ENCODE results near the gene POLR2I. TPM values are rescaled to one million over a fixed set of nuclear protein-coding genes. Genes with fewer than 3 reads are reported as not detected.

The POLR2I gene
- total and polyA plus RNA-seq, 2 of the 13 experiments (the other 11 are each of a cell fraction or from before 2014, with no cell fraction given) = 40.5 to 104 TPM

GRCh38 chr19:36120092-36120983 lies 5.7 kb upstream of the POLR2I start (continued):
- TF ChIP-seq RORA (CRISPR knock-in tag; IDR thresholded peaks at IDR 0.05) = no peak
- TF ChIP-seq THYN1 (CRISPR knock-in tag; IDR thresholded peaks at IDR 0.05; ENCODE audit: borderline replicate concordance, low read depth) = no peak
- TF ChIP-seq, protein P1, sequence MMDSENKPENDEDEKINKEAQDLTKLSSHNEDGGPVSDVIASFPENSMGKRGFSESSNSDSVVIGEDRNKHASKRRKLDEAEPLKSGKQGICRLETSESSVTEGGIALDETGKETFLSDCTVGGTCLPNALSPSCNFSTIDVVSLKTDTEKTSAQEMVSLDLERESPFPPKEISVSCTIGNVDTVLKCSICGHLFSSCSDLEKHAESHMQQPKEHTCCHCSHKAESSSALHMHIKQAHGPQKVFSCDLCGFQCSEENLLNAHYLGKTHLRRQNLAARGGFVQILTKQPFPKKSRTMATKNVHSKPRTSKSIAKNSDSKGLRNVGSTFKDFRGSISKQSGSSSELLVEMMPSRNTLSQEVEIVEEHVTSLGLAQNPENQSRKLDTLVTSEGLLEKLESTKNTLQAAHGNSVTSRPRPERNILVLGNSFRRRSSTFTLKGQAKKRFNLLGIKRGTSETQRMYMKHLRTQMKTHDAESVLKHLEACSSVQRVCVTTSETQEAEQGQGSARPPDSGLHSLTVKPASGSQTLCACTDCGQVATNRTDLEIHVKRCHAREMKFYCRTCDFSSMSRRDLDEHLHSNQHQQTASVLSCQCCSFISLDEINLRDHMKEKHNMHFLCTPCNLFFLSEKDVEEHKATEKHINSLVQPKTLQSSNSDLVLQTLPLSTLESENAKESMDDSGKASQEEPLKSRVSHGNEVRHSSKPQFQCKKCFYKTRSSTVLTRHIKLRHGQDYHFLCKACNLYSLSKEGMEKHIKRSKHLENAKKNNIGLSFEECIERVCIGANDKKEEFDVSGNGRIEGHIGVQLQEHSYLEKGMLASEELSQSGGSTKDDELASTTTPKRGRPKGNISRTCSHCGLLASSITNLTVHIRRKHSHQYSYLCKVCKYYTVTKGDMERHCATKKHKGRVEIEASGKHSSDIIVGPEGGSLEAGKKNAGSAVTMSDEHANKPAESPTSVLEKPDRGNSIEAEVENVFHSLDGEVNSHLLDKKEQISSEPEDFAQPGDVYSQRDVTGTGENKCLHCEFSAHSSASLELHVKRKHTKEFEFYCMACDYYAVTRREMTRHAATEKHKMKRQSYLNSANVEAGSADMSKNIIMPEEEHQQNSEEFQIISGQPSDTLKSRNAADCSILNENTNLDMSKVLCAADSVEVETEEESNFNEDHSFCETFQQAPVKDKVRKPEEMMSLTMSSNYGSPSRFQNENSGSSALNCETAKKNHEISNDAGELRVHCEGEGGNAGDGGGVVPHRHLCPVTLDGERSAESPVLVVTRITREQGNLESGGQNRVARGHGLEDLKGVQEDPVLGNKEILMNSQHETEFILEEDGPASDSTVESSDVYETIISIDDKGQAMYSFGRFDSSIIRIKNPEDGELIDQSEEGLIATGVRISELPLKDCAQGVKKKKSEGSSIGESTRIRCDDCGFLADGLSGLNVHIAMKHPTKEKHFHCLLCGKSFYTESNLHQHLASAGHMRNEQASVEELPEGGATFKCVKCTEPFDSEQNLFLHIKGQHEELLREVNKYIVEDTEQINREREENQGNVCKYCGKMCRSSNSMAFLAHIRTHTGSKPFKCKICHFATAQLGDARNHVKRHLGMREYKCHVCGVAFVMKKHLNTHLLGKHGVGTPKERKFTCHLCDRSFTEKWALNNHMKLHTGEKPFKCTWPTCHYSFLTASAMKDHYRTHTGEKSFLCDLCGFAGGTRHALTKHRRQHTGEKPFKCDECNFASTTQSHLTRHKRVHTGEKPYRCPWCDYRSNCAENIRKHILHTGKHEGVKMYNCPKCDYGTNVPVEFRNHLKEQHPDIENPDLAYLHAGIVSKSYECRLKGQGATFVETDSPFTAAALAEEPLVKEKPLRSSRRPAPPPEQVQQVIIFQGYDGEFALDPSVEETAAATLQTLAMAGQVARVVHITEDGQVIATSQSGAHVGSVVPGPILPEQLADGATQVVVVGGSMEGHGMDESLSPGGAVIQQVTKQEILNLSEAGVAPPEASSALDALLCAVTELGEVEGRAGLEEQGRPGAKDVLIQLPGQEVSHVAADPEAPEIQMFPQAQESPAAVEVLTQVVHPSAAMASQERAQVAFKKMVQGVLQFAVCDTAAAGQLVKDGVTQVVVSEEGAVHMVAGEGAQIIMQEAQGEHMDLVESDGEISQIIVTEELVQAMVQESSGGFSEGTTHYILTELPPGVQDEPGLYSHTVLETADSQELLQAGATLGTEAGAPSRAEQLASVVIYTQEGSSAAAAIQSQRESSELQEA (CRISPR knock-in tag; IDR thresholded peaks at IDR 0.05; ENCODE audit: not compliant biosample characterization) = no peak
- TF ChIP-seq, protein P2, sequence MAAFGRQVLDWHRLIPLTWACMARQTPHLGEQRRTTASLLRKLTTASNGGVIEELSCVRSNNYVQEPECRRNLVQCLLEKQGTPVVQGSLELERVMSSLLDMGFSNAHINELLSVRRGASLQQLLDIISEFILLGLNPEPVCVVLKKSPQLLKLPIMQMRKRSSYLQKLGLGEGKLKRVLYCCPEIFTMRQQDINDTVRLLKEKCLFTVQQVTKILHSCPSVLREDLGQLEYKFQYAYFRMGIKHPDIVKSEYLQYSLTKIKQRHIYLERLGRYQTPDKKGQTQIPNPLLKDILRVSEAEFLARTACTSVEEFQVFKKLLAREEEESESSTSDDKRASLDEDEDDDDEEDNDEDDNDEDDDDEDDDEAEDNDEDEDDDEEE (CRISPR knock-in tag; IDR thresholded peaks at IDR 0.05) = no peak
- peak; percentile 63; the same call in 1 of the 2 replicates for TF ChIP-seq JUN (CRISPR knock-in tag; IDR thresholded peaks at IDR 0.05)
- peak; percentile 74; the same call in 1 of the 2 replicates for TF ChIP-seq ZNF543 (CRISPR knock-in tag; IDR thresholded peaks at IDR 0.05)
- TF ChIP-seq, protein P3, sequence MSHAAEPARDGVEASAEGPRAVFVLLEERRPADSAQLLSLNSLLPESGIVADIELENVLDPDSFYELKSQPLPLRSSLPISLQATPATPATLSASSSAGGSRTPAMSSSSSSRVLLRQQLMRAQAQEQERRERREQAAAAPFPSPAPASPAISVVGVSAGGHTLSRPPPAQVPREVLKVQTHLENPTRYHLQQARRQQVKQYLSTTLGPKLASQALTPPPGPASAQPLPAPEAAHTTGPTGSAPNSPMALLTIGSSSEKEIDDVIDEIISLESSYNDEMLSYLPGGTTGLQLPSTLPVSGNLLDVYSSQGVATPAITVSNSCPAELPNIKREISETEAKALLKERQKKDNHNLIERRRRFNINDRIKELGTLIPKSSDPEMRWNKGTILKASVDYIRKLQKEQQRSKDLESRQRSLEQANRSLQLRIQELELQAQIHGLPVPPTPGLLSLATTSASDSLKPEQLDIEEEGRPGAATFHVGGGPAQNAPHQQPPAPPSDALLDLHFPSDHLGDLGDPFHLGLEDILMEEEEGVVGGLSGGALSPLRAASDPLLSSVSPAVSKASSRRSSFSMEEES (CRISPR knock-in tag; IDR thresholded peaks at IDR 0.05) = peak; percentile 72
- TF ChIP-seq ZNF503 (CRISPR knock-in tag; IDR thresholded peaks at IDR 0.05) = peak; percentile 63; the same call in 1 of the 2 replicates
- 0 out of 2 replicates have a peak, but pooled peaks have one; percentile 44 for TF ChIP-seq ZFP1 (CRISPR knock-in tag; IDR thresholded peaks at IDR 0.05)
- TF ChIP-seq, protein P4, sequence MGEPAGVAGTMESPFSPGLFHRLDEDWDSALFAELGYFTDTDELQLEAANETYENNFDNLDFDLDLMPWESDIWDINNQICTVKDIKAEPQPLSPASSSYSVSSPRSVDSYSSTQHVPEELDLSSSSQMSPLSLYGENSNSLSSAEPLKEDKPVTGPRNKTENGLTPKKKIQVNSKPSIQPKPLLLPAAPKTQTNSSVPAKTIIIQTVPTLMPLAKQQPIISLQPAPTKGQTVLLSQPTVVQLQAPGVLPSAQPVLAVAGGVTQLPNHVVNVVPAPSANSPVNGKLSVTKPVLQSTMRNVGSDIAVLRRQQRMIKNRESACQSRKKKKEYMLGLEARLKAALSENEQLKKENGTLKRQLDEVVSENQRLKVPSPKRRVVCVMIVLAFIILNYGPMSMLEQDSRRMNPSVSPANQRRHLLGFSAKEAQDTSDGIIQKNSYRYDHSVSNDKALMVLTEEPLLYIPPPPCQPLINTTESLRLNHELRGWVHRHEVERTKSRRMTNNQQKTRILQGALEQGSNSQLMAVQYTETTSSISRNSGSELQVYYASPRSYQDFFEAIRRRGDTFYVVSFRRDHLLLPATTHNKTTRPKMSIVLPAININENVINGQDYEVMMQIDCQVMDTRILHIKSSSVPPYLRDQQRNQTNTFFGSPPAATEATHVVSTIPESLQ (CRISPR knock-in tag; conservative IDR thresholded peaks at IDR 0.05) = no peak
- no peak for TF ChIP-seq ZNF260 (CRISPR knock-in tag; IDR thresholded peaks at IDR 0.05; ENCODE audit: borderline replicate concordance, low read depth)
- no peak for TF ChIP-seq PAF1 (CRISPR knock-in tag; IDR thresholded peaks at IDR 0.05)
- peak; percentile 78 for TF ChIP-seq SALL1 (CRISPR knock-in tag; IDR thresholded peaks at IDR 0.05)
